HepG2 (cell line): ENCODE data around the gene OR1D5.

Source experiments
- GABPA ChIP-seq, 2 experiments: IDR thresholded peaks; 2 replicates each; pipeline ENCODE4 v1.6.1; 2011 to 2016; ENCODE audit warnings: low read depth in 2 of 2, low read length in 1 of 2, missing biosample characterization in 1 of 2, missing genetic modification characterization in 1 of 2
- NFYB ChIP-seq: sonication (generic); formaldehyde crosslinking; IDR thresholded peaks from 2 replicates; pipeline ENCODE4 v1.4.0; 2020; ENCODE audit warnings: missing genetic modification reagents
- RAD51 ChIP-seq: fragments of 450-650 bp; IDR thresholded peaks from 2 replicates; pipeline ENCODE4 v1.6.1; 2016; ENCODE audit warnings: borderline replicate concordance
- RARG ChIP-seq: sonication (generic); formaldehyde crosslinking; IDR thresholded peaks from 2 replicates; pipeline ENCODE4 v1.4.0; 2020; ENCODE audit warnings: low read depth, mild to moderate bottlenecking, missing genetic modification reagents
- SRF ChIP-seq: IDR thresholded peaks from 2 replicates; pipeline ENCODE4 v1.6.1; 2011; ENCODE audit warnings: mild to moderate bottlenecking, low read depth, low read length, moderate library complexity
- ZNF441 ChIP-seq: sonication (generic); formaldehyde crosslinking; IDR thresholded peaks from 2 replicates; pipeline ENCODE4 v1.7.0; 2021; ENCODE audit warnings: missing genetic modification reagents, borderline replicate concordance
- ZNF510 ChIP-seq: sonication (generic); formaldehyde crosslinking; IDR thresholded peaks from 2 replicates; pipeline ENCODE4 v1.4.0; 2020; ENCODE audit warnings: low read depth, mild to moderate bottlenecking, missing genetic modification reagents
- ZNF652 ChIP-seq: IDR thresholded peaks from 2 replicates; pipeline ENCODE4 v1.6.1; 2016; ENCODE audit warnings: low read depth, borderline replicate concordance
- ZNF772 ChIP-seq: sonication (generic); formaldehyde crosslinking; IDR thresholded peaks from 2 replicates; pipeline ENCODE4 v1.5.0; 2020; ENCODE audit warnings: mild to moderate bottlenecking, missing genetic modification reagents
- TF ChIP-seq, protein P1 (sequence below): sonication (generic); formaldehyde crosslinking; IDR thresholded peaks from 2 replicates; pipeline ENCODE4 v1.4.0; 2020; ENCODE audit warnings: missing genetic modification reagents
- TF ChIP-seq, protein P2 (sequence below): sonication (generic); formaldehyde crosslinking; IDR thresholded peaks from 2 replicates; pipeline ENCODE4 v1.5.0; 2020; ENCODE audit warnings: mild to moderate bottlenecking, missing genetic modification reagents, moderate library complexity
- TF ChIP-seq, protein P3 (sequence below): IDR thresholded peaks from 2 replicates; pipeline ENCODE4 v1.6.1; 2012; ENCODE audit warnings: low read depth, low read length, improper control_type of control experiment

DNA sequence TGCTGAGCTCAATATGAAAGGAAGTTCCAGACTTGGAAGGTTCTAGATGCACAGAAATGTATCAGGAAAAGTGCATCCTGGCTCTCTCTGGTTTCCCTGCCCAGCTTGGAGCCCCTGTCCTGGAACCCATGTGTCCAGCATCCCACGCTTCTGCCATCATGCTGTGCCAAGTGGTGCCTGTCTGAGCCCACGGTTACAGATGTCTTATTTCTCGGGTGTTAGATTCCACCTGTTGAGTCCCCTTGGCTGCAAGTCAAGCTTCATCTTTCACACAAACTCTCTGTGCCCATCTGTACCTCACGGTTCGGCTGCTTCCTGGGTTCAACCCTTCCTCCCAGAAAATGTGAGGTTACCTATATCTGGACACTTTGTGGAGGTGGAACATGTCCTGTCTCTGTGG is 22.5 kb downstream of the OR1D5 start:
- TF ChIP-seq GABPA (IDR thresholded peaks at IDR 0.05; ENCODE audit: low read depth, low read length): no peak
- TF ChIP-seq GABPA (CRISPR knock-in tag; IDR thresholded peaks at IDR 0.05; ENCODE audit: low read depth): no peak
- TF ChIP-seq, protein P1, sequence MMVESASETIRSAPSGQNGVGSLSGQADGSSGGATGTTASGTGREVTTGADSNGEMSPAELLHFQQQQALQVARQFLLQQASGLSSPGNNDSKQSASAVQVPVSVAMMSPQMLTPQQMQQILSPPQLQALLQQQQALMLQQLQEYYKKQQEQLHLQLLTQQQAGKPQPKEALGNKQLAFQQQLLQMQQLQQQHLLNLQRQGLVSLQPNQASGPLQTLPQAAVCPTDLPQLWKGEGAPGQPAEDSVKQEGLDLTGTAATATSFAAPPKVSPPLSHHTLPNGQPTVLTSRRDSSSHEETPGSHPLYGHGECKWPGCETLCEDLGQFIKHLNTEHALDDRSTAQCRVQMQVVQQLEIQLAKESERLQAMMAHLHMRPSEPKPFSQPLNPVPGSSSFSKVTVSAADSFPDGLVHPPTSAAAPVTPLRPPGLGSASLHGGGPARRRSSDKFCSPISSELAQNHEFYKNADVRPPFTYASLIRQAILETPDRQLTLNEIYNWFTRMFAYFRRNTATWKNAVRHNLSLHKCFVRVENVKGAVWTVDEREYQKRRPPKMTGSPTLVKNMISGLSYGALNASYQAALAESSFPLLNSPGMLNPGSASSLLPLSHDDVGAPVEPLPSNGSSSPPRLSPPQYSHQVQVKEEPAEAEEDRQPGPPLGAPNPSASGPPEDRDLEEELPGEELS (CRISPR knock-in tag): no peak
- no peak for TF ChIP-seq ZNF772
- TF ChIP-seq ZNF510 (CRISPR knock-in tag): no peak
- TF ChIP-seq NFYB (CRISPR knock-in tag): no peak
- TF ChIP-seq RAD51: no peak
- TF ChIP-seq, protein P2, sequence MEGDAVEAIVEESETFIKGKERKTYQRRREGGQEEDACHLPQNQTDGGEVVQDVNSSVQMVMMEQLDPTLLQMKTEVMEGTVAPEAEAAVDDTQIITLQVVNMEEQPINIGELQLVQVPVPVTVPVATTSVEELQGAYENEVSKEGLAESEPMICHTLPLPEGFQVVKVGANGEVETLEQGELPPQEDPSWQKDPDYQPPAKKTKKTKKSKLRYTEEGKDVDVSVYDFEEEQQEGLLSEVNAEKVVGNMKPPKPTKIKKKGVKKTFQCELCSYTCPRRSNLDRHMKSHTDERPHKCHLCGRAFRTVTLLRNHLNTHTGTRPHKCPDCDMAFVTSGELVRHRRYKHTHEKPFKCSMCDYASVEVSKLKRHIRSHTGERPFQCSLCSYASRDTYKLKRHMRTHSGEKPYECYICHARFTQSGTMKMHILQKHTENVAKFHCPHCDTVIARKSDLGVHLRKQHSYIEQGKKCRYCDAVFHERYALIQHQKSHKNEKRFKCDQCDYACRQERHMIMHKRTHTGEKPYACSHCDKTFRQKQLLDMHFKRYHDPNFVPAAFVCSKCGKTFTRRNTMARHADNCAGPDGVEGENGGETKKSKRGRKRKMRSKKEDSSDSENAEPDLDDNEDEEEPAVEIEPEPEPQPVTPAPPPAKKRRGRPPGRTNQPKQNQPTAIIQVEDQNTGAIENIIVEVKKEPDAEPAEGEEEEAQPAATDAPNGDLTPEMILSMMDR: no peak
- TF ChIP-seq SRF: no peak
- no peak for TF ChIP-seq ZNF441 (CRISPR knock-in tag)
- TF ChIP-seq RARG: no peak
- TF ChIP-seq ZNF652 (CRISPR knock-in tag): no peak
- TF ChIP-seq, protein P3, sequence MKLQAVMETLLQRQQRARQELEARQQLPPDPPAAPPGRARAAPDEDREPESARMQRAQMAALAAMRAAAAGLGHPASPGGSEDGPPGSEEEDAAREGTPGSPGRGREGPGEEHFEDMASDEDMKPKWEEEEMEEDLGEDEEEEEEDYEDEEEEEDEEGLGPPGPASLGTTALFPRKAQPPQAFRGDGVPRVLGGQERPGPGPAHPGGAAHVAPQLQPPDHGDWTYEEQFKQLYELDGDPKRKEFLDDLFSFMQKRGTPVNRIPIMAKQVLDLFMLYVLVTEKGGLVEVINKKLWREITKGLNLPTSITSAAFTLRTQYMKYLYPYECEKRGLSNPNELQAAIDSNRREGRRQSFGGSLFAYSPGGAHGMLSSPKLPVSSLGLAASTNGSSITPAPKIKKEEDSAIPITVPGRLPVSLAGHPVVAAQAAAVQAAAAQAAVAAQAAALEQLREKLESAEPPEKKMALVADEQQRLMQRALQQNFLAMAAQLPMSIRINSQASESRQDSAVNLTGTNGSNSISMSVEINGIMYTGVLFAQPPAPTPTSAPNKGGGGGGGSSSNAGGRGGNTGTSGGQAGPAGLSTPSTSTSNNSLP: no peak
